ENCODE measurements around the gene CBX8.

GRCh38 chr17:79748295-79749099 is 48.4 kb downstream of the CBX8 start:
- 0 out of 2 replicates have a peak, but pooled peaks have one; percentile 1 for TF ChIP-seq CTCF (IDR thresholded peaks at IDR 0.05)
- TF ChIP-seq ZFX (IDR thresholded peaks at IDR 0.05; ENCODE audit: borderline replicate concordance): no peak

Data from 22Rv1 (cell line).